HepG2 (cell line): ENCODE results near the gene CMTM2. TPM values are rescaled to one million over a fixed set of nuclear protein-coding genes. Genes with fewer than 3 reads are reported as not detected.

Source experiments
- BCL6 ChIP-seq: IDR thresholded peaks from 2 replicates; pipeline ENCODE4 v1.6.1; 2016; ENCODE audit warnings: missing genetic modification reagents, missing compliant biosample characterization
- GABPB1 ChIP-seq: IDR thresholded peaks from 2 replicates; pipeline ENCODE4 v1.6.1; 2016; ENCODE audit warnings: mild to moderate bottlenecking, missing genetic modification reagents, moderate library complexity, missing compliant biosample characterization
- HES4 ChIP-seq: sonication (generic); formaldehyde crosslinking; IDR thresholded peaks from 2 replicates; pipeline ENCODE4 v1.9.0; 2021; ENCODE audit warnings: mild to moderate bottlenecking, missing genetic modification reagents, borderline replicate concordance
- HMGA1 ChIP-seq: sonication (generic); formaldehyde crosslinking; conservative IDR thresholded peaks from 2 replicates; pipeline ENCODE4 v1.4.0; 2020; ENCODE audit warnings: missing genetic modification reagents
- IKZF4 ChIP-seq: sonication (generic); formaldehyde crosslinking; IDR thresholded peaks from 2 replicates; pipeline ENCODE4 v1.5.1; 2020; ENCODE audit warnings: borderline replicate concordance, mild to moderate bottlenecking, low read depth, missing genetic modification reagents; ENCODE audit errors: not compliant biosample characterization
- MAFK ChIP-seq, 2 experiments: IDR thresholded peaks in 1 of 2; conservative IDR thresholded peaks in 1 of 2; 2 replicates each; pipeline ENCODE4 v1.6.1; 2011; ENCODE audit warnings: improper control_type of control experiment in 2 of 2, low read length in 2 of 2
- MIER2 ChIP-seq: IDR thresholded peaks from 2 replicates; pipeline ENCODE4 v1.6.1; 2016; ENCODE audit warnings: missing biosample characterization, missing genetic modification reagents
- NCOR1 ChIP-seq: fragments of 200-600 bp; sonication (generic); IDR thresholded peaks from 2 replicates; pipeline ENCODE4 v1.7.0; 2017; ENCODE audit warnings: antibody characterized with exemption, low read length, borderline replicate concordance
- NFRKB ChIP-seq: fragments of 450-650 bp; IDR thresholded peaks from 2 replicates; pipeline ENCODE4 v1.6.1; 2017
- SIX1 ChIP-seq: sonication (generic); formaldehyde crosslinking; IDR thresholded peaks from 2 replicates; pipeline ENCODE4 v1.4.0; 2020; ENCODE audit warnings: missing genetic modification reagents, borderline replicate concordance
- ZNF550 ChIP-seq: sonication (generic); formaldehyde crosslinking; IDR thresholded peaks from 2 replicates; pipeline ENCODE4 v1.4.0; 2020; ENCODE audit warnings: mild to moderate bottlenecking, missing genetic modification reagents, borderline replicate concordance
- ZNF781 ChIP-seq: sonication (generic); formaldehyde crosslinking; IDR thresholded peaks from 2 replicates; pipeline ENCODE4 v1.5.1; 2020; ENCODE audit warnings: borderline replicate concordance, mild to moderate bottlenecking, missing genetic modification reagents; ENCODE audit errors: not compliant biosample characterization
- polyA plus RNA-seq, 8 experiments: library from polyadenylated mRNA; depleted of rRNA in 3 of 8; stranded (reverse) in 7 of 8; unstranded in 1 of 8; fragments of >200 nt; fragmentation: Illumina TruSeq in 4 of 8; extraction: Trizol in 4 of 8; gene quantifications; 2 replicates each; pipeline versions ENCODE4 v1.2.1 to v1.2.3, GENCODE V29; 2011 to 2016; ENCODE audit warnings: low read depth in 4 of 8, missing spikeins in 1 of 8, mixed read lengths in 1 of 8; ENCODE audit not compliant: insufficient read depth in 1 of 8
- total RNA-seq, 5 experiments: library from RNA; depleted of rRNA; stranded (reverse); fragments of >200 nt; fragmentation: Illumina TruSeq; extraction: Trizol; gene quantifications; 2 replicates each; pipeline ENCODE4 v1.2.3, GENCODE V29; 2016; ENCODE audit warnings: low read depth in 1 of 5
- TF ChIP-seq, protein P1 (sequence below): sonication (generic); formaldehyde crosslinking; IDR thresholded peaks from 2 replicates; pipeline ENCODE4 v1.5.0; 2020; ENCODE audit warnings: mild to moderate bottlenecking, missing genetic modification reagents, borderline replicate concordance
- TF ChIP-seq, protein P2 (sequence below): sonication (generic); formaldehyde crosslinking; IDR thresholded peaks from 2 replicates; pipeline ENCODE4 v1.5.1; 2020; ENCODE audit warnings: mild to moderate bottlenecking, missing genetic modification reagents, borderline replicate concordance

CMTM2 gene
- total and polyA plus RNA-seq, 2 of the 13 experiments (the other 11 are each of a cell fraction or from before 2014, with no cell fraction given), result not detected

DNA sequence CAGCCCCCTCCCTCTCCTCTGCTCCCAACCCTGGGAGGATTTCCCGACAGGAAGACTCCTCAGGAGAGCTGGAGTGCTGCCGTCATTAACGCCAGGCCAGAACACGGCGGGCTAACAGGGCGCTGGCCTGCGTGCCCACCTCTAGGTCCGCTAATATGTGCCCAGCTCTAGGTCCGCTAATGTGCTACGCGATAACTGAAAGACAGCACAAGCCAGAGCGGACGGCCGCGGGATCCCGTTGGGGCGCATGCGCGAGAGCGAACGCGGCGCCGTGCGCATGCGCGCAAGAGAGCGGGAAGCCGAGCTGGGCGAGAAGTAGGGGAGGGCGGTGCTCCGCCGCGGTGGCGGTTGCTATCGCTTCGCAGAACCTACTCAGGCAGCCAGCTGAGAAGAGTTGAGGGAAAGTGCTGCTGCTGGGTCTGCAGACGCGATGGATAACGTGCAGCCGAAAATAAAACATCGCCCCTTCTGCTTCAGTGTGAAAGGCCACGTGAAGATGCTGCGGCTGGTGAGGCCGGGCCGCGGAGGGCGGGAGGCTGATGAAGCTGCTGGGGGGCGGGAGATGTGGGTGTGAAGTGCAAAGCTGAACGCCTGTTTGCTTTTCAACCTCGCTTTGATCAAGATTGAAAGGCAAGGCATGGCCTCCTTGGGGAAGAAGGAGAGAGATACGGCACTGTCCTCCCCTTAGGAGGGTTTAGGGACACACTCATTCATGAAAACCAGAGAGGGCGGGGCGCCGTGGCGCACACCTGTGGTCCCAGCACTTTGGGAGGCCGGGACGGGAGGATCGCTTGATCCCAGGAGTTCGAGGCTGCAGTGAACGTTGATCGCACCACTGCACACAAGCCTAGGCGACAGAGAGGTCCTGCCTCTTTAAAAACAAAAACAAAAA lies 26.7 kb upstream of the CMTM2 start, which contains the start of gene CKLF (continued):
- TF ChIP-seq, protein P1, sequence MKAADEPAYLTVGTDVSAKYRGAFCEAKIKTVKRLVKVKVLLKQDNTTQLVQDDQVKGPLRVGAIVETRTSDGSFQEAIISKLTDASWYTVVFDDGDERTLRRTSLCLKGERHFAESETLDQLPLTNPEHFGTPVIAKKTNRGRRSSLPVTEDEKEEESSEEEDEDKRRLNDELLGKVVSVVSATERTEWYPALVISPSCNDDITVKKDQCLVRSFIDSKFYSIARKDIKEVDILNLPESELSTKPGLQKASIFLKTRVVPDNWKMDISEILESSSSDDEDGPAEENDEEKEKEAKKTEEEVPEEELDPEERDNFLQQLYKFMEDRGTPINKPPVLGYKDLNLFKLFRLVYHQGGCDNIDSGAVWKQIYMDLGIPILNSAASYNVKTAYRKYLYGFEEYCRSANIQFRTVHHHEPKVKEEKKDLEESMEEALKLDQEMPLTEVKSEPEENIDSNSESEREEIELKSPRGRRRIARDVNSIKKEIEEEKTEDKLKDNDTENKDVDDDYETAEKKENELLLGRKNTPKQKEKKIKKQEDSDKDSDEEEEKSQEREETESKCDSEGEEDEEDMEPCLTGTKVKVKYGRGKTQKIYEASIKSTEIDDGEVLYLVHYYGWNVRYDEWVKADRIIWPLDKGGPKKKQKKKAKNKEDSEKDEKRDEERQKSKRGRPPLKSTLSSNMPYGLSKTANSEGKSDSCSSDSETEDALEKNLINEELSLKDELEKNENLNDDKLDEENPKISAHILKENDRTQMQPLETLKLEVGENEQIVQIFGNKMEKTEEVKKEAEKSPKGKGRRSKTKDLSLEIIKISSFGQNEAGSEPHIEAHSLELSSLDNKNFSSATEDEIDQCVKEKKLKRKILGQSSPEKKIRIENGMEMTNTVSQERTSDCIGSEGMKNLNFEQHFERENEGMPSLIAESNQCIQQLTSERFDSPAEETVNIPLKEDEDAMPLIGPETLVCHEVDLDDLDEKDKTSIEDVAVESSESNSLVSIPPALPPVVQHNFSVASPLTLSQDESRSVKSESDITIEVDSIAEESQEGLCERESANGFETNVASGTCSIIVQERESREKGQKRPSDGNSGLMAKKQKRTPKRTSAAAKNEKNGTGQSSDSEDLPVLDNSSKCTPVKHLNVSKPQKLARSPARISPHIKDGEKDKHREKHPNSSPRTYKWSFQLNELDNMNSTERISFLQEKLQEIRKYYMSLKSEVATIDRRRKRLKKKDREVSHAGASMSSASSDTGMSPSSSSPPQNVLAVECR (CRISPR knock-in tag), result peak; percentile 92
- TF ChIP-seq ZNF781 (CRISPR knock-in tag) (peak; percentile 99), HES4 (peak; percentile 99), HMGA1 (CRISPR knock-in tag) (no peak), GABPB1 (CRISPR knock-in tag) (peak; percentile 83), BCL6 (CRISPR knock-in tag) (peak; percentile 57; the same call in 1 of the 2 replicates), ZNF550 (0 out of 2 replicates have a peak, but pooled peaks have one; percentile 61), MAFK (conservative IDR thresholded peaks at IDR 0.05 in 1 of 2, IDR thresholded peaks at IDR 0.05 in 1 of 2; ENCODE audit: low read length in 2 of 2) (no peak), IKZF4 (CRISPR knock-in tag) (peak; percentile 100), NCOR1 (no peak), SIX1 (peak; percentile 62; the same call in 1 of the 2 replicates), NFRKB (no peak), MIER2 (peak; percentile 51; the same call in 1 of the 2 replicates)
- TF ChIP-seq, protein P2, sequence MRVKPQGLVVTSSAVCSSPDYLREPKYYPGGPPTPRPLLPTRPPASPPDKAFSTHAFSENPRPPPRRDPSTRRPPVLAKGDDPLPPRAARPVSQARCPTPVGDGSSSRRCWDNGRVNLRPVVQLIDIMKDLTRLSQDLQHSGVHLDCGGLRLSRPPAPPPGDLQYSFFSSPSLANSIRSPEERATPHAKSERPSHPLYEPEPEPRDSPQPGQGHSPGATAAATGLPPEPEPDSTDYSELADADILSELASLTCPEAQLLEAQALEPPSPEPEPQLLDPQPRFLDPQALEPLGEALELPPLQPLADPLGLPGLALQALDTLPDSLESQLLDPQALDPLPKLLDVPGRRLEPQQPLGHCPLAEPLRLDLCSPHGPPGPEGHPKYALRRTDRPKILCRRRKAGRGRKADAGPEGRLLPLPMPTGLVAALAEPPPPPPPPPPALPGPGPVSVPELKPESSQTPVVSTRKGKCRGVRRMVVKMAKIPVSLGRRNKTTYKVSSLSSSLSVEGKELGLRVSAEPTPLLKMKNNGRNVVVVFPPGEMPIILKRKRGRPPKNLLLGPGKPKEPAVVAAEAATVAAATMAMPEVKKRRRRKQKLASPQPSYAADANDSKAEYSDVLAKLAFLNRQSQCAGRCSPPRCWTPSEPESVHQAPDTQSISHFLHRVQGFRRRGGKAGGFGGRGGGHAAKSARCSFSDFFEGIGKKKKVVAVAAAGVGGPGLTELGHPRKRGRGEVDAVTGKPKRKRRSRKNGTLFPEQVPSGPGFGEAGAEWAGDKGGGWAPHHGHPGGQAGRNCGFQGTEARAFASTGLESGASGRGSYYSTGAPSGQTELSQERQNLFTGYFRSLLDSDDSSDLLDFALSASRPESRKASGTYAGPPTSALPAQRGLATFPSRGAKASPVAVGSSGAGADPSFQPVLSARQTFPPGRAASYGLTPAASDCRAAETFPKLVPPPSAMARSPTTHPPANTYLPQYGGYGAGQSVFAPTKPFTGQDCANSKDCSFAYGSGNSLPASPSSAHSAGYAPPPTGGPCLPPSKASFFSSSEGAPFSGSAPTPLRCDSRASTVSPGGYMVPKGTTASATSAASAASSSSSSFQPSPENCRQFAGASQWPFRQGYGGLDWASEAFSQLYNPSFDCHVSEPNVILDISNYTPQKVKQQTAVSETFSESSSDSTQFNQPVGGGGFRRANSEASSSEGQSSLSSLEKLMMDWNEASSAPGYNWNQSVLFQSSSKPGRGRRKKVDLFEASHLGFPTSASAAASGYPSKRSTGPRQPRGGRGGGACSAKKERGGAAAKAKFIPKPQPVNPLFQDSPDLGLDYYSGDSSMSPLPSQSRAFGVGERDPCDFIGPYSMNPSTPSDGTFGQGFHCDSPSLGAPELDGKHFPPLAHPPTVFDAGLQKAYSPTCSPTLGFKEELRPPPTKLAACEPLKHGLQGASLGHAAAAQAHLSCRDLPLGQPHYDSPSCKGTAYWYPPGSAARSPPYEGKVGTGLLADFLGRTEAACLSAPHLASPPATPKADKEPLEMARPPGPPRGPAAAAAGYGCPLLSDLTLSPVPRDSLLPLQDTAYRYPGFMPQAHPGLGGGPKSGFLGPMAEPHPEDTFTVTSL (CRISPR knock-in tag), result 0 out of 2 replicates have a peak, but pooled peaks have one; percentile 33
